ENCODE results near the gene GCK.
A peak's percentile ranks its signal among the peaks of the same experiment; 100 is the strongest.

GCK gene

GRCh38 chr7:44103923-44104859 is 85.0 kb downstream of the GCK start, which contains the start of gene AEBP1:
AEBP1 (plus strand) TSS chr7:44104345; CDS start chr7:44104666, 321 bp downstream.
- peak; percentile 72 for DNase-seq (ENCODE audit: low read depth)

- no peak for DNase-seq (ENCODE audit: low read depth)
Measured at GRCh38 chr7:44103566-44103922, 85.7 kb downstream of the GCK start.

GRCh38 chr7:44102846-44103565 is 86.2 kb downstream of the GCK start:
- no peak for DNase-seq (ENCODE audit: low read depth)

GRCh38 chr7:44101966-44102845 is 87.0 kb downstream of the GCK start:
- DNase-seq (ENCODE audit: low read depth) = peak; percentile 67

- no peak for DNase-seq (ENCODE audit: low read depth)
Measured at GRCh38 chr7:44101303-44101965, 87.8 kb downstream of the GCK start.

- DNase-seq (ENCODE audit: low read depth) = peak; percentile 40
Measured at GRCh38 chr7:44100458-44101302, 88.6 kb downstream of the GCK start.

GRCh38 chr7:44099669-44100068 is 89.6 kb downstream of the GCK start:
- DNase-seq (ENCODE audit: low read depth) = no peak

GRCh38 chr7:44098092-44099068 is 90.9 kb downstream of the GCK start:
- DNase-seq (ENCODE audit: low read depth) = no peak

GRCh38 chr7:44097064-44097932 is 91.9 kb downstream of the GCK start:
- DNase-seq (ENCODE audit: low read depth) = no peak

- no peak for DNase-seq (ENCODE audit: low read depth)
Measured at GRCh38 chr7:44096326-44096881, 92.8 kb downstream of the GCK start.

- no peak for DNase-seq (ENCODE audit: low read depth)
Measured at GRCh38 chr7:44095781-44096180, 93.5 kb downstream of the GCK start.

- no peak for DNase-seq (ENCODE audit: low read depth)
Measured at GRCh38 chr7:44094883-44095592, 94.2 kb downstream of the GCK start.

- DNase-seq (ENCODE audit: low read depth) = no peak
Measured at GRCh38 chr7:44094365-44094764, 94.9 kb downstream of the GCK start.

All from ELR (cell line).